ENCODE data around the gene DHRS7B.

DNA sequence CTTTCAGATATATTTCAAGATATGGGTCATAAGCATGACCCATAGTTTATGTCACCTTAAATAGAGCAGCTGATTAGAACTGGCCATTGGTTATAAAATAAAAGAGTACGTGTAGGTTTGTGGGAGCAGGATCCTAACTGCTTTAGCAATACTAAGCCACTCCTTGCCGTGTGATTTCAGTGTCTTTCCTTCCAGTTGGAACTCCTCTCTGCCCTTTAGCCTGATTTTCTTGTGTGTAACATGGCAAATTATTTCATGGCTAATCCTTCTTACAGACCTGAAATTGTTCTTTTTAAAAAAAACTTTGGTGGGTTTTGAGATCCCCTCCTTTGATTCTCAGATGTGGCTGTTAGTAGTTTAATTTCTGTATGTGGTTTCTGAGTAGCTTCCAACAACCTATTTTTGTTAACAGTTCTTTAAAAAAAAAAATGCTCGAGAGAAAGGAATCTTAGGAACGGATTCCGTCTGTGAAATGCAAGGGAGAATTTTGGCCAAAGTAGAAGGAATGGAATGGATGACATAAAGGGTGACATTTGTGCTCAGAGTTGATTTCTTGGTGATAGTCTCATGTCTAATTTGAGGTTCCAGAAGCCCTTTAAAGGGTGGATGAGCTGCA lies 39.9 kb downstream of the DHRS7B start:
- TF ChIP-seq, protein P1, sequence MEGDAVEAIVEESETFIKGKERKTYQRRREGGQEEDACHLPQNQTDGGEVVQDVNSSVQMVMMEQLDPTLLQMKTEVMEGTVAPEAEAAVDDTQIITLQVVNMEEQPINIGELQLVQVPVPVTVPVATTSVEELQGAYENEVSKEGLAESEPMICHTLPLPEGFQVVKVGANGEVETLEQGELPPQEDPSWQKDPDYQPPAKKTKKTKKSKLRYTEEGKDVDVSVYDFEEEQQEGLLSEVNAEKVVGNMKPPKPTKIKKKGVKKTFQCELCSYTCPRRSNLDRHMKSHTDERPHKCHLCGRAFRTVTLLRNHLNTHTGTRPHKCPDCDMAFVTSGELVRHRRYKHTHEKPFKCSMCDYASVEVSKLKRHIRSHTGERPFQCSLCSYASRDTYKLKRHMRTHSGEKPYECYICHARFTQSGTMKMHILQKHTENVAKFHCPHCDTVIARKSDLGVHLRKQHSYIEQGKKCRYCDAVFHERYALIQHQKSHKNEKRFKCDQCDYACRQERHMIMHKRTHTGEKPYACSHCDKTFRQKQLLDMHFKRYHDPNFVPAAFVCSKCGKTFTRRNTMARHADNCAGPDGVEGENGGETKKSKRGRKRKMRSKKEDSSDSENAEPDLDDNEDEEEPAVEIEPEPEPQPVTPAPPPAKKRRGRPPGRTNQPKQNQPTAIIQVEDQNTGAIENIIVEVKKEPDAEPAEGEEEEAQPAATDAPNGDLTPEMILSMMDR (IDR thresholded peaks at IDR 0.05; ENCODE audit: low read depth, low read length), result no peak
- TF ChIP-seq POLR2A (IDR thresholded peaks at IDR 0.05; ENCODE audit: extremely low read depth, insufficient read length), result no peak
